HepG2 (cell line): Measurements from ENCODE around the gene NMRAL1. TPM values are rescaled to one million over a fixed set of nuclear protein-coding genes. Genes with fewer than 3 reads are reported as not detected.

ENCODE experiments used
- CENPX ChIP-seq: sonication (generic); formaldehyde crosslinking; IDR thresholded peaks from 2 replicates; pipeline ENCODE4 v1.9.0; 2021; ENCODE audit warnings: mild to moderate bottlenecking, missing genetic modification reagents, moderate library complexity
- DNMT1 ChIP-seq: sonication (generic); formaldehyde crosslinking; IDR thresholded peaks from 2 replicates; pipeline ENCODE4 v1.5.1; 2020; ENCODE audit warnings: mild to moderate bottlenecking, missing genetic modification reagents
- GATAD1 ChIP-seq: IDR thresholded peaks from 2 replicates; pipeline ENCODE4 v1.6.1; 2016; ENCODE audit warnings: missing genetic modification reagents, missing compliant biosample characterization
- NR3C1 ChIP-seq: sonication (generic); formaldehyde crosslinking; IDR thresholded peaks from 2 replicates; pipeline ENCODE4 v1.4.0; 2020; ENCODE audit warnings: missing genetic modification reagents
- REXO4 ChIP-seq: sonication (generic); formaldehyde crosslinking; IDR thresholded peaks from 2 replicates; pipeline ENCODE4 v1.8.0; 2022; ENCODE audit warnings: missing genetic modification reagents, mild to moderate bottlenecking, borderline replicate concordance
- RFXAP ChIP-seq: sonication (generic); formaldehyde crosslinking; IDR thresholded peaks from 2 replicates; pipeline ENCODE4 v1.4.0; 2020; ENCODE audit warnings: missing genetic modification reagents, borderline replicate concordance
- SRSF9 ChIP-seq: fragments of 200-400 bp; formaldehyde crosslinking; IDR thresholded peaks from 2 replicates; pipeline ENCODE4 v1.6.1; 2018; ENCODE audit warnings: borderline replicate concordance, mild to moderate bottlenecking, low read depth, low read length; ENCODE audit not compliant: insufficient read depth, poor library complexity, severe bottlenecking
- TBL1XR1 ChIP-seq: fragments of 150-350 bp; IDR thresholded peaks from 2 replicates; pipeline ENCODE4 v1.6.1; 2014; ENCODE audit warnings: borderline replicate concordance, low read length; ENCODE audit not compliant: partially characterized antibody
- ZKSCAN5 ChIP-seq: sonication (generic); formaldehyde crosslinking; IDR thresholded peaks from 2 replicates; pipeline ENCODE4 v1.5.1; 2020; ENCODE audit warnings: mild to moderate bottlenecking, missing genetic modification reagents
- ZNF3 ChIP-seq: IDR thresholded peaks from 2 replicates; pipeline ENCODE4 v1.7.0; 2017; ENCODE audit warnings: inconsistent platforms
- polyA plus RNA-seq, 8 experiments: library from polyadenylated mRNA; depleted of rRNA in 3 of 8; stranded (reverse) in 7 of 8; unstranded in 1 of 8; fragments of >200 nt; fragmentation: Illumina TruSeq in 4 of 8; extraction: Trizol in 4 of 8; gene quantifications; 2 replicates each; pipeline versions ENCODE4 v1.2.1 to v1.2.3, GENCODE V29; 2011 to 2016; ENCODE audit warnings: low read depth in 4 of 8, missing spikeins in 1 of 8, mixed read lengths in 1 of 8; ENCODE audit not compliant: insufficient read depth in 1 of 8
- total RNA-seq, 5 experiments: library from RNA; depleted of rRNA; stranded (reverse); fragments of >200 nt; fragmentation: Illumina TruSeq; extraction: Trizol; gene quantifications; 2 replicates each; pipeline ENCODE4 v1.2.3, GENCODE V29; 2016; ENCODE audit warnings: low read depth in 1 of 5
- TF ChIP-seq, protein P1 (sequence below): IDR thresholded peaks from 2 replicates; pipeline ENCODE4 v1.6.1; 2018; ENCODE audit warnings: missing genetic modification reagents, mild to moderate bottlenecking, missing compliant biosample characterization
- TF ChIP-seq, protein P2 (sequence below): sonication (generic); formaldehyde crosslinking; IDR thresholded peaks from 2 replicates; pipeline ENCODE4 v1.4.0; 2020; ENCODE audit warnings: mild to moderate bottlenecking, missing genetic modification reagents
- TF ChIP-seq, protein P3 (sequence below): sonication (generic); formaldehyde crosslinking; IDR thresholded peaks from 2 replicates; pipeline ENCODE4 v1.5.1; 2020; ENCODE audit warnings: mild to moderate bottlenecking, missing genetic modification reagents
- TF ChIP-seq, protein P4 (sequence below): sonication (generic); formaldehyde crosslinking; IDR thresholded peaks from 2 replicates; pipeline ENCODE4 v1.8.1; 2023; ENCODE audit warnings: mild to moderate bottlenecking, inconsistent platforms, moderate library complexity, missing genetic modification reagents, borderline replicate concordance
- TF ChIP-seq, protein P5 (sequence below): IDR thresholded peaks from 2 replicates; pipeline ENCODE4 v1.6.1; 2012; ENCODE audit warnings: low read depth, low read length, improper control_type of control experiment
- TF ChIP-seq, protein P6 (sequence below): sonication (generic); formaldehyde crosslinking; IDR thresholded peaks from 2 replicates; pipeline ENCODE4 v1.5.0; 2020; ENCODE audit warnings: missing genetic modification reagents, mild to moderate bottlenecking, borderline replicate concordance

Gene NMRAL1
- total and polyA plus RNA-seq, 2 of the 13 experiments (the other 11 are each of a cell fraction or from before 2014, with no cell fraction given), result 30.8 to 33.1 TPM

DNA sequence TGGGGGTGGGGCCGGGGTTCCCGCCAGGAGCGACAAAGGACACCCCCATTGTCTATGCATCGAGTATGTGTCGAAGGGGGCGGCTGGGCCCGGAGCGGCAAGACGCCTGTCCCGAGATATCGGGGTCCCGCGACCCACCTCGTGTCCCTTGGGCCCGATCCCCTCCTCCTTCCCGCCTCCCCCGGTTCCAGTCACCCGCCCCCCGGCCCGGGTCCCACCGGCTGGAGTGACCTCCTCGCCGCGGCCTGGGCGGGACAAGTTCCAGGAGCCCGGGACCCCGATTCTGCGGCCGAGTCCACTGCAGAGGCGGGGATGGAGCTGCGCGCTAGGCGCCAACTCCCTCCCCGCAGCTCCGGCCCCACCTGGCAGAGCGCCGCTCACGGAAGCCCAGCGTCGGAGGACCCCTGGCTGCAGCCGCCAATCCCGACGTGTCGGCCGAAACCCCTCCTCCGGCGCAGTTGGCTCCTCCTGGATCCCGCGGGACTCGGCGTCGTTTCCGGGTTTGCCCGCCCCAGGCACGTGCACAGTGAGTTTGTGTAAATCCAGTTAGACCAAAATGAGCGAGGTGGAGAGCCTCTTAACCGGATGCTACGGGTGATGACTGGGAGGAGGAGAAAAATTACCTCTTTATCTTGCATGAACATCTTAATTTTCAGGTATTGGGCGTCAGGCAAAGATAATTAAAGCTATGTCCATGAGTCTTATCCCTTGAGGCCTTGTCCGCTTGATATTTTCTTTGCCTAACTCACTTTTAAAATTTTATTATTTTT, at the start of gene NMRAL1 (continued):
- TF ChIP-seq, protein P1, sequence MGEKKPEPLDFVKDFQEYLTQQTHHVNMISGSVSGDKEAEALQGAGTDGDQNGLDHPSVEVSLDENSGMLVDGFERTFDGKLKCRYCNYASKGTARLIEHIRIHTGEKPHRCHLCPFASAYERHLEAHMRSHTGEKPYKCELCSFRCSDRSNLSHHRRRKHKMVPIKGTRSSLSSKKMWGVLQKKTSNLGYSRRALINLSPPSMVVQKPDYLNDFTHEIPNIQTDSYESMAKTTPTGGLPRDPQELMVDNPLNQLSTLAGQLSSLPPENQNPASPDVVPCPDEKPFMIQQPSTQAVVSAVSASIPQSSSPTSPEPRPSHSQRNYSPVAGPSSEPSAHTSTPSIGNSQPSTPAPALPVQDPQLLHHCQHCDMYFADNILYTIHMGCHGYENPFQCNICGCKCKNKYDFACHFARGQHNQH (CRISPR knock-in tag), result no peak
- TF ChIP-seq SRSF9 (no peak), GATAD1 (CRISPR knock-in tag) (peak; percentile 59), CENPX (CRISPR knock-in tag) (no peak), RFXAP (CRISPR knock-in tag) (no peak), REXO4 (CRISPR knock-in tag) (no peak), ZNF3 (no peak), NR3C1 (CRISPR knock-in tag) (no peak), TBL1XR1 (no peak), DNMT1 (0 out of 2 replicates have a peak, but pooled peaks have one; percentile 46), ZKSCAN5 (CRISPR knock-in tag) (no peak)
- TF ChIP-seq, protein P2, sequence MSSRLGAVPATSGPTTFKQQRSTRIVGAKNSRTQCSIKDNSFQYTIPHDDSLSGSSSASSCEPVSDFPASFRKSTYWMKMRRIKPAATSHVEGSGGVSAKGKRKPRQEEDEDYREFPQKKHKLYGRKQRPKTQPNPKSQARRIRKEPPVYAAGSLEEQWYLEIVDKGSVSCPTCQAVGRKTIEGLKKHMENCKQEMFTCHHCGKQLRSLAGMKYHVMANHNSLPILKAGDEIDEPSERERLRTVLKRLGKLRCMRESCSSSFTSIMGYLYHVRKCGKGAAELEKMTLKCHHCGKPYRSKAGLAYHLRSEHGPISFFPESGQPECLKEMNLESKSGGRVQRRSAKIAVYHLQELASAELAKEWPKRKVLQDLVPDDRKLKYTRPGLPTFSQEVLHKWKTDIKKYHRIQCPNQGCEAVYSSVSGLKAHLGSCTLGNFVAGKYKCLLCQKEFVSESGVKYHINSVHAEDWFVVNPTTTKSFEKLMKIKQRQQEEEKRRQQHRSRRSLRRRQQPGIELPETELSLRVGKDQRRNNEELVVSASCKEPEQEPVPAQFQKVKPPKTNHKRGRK, result no peak
- TF ChIP-seq, protein P3, sequence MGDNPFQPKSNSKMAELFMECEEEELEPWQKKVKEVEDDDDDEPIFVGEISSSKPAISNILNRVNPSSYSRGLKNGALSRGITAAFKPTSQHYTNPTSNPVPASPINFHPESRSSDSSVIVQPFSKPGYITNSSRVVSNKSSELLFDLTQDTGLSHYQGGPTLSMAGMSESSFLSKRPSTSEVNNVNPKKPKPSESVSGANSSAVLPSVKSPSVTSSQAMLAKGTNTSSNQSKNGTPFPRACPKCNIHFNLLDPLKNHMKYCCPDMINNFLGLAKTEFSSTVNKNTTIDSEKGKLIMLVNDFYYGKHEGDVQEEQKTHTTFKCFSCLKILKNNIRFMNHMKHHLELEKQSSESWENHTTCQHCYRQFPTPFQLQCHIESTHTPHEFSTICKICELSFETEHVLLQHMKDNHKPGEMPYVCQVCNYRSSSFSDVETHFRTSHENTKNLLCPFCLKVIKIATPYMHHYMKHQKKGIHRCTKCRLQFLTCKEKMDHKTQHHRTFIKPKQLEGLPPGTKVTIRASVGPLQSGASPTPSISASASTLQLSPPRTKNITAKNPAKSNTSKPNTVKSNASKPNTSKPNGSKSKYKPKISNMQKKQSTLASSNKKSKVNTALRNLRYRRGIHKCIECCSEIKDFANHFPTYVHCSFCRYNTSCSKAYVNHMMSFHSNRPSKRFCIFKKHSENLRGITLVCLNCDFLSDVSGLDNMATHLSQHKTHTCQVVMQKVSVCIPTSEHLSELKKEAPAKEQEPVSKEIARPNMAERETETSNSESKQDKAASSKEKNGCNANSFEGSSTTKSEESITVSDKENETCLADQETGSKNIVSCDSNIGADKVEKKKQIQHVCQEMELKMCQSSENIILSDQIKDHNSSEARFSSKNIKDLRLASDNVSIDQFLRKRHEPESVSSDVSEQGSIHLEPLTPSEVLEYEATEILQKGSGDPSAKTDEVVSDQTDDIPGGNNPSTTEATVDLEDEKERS, result no peak
- TF ChIP-seq, protein P4, sequence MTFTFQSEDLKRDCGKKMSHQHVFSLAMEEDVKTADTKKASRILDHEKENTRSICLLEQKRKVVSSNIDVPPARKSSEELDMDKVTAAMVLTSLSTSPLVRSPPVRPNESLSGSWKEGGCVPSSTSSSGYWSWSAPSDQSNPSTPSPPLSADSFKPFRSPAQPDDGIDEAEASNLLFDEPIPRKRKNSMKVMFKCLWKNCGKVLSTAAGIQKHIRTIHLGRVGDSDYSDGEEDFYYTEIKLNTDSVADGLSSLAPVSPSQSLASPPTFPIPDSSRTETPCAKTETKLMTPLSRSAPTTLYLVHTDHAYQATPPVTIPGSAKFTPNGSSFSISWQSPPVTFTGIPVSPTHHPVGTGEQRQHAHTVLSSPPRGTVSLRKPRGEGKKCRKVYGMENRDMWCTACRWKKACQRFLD (CRISPR knock-in tag), result no peak
- TF ChIP-seq, protein P5, sequence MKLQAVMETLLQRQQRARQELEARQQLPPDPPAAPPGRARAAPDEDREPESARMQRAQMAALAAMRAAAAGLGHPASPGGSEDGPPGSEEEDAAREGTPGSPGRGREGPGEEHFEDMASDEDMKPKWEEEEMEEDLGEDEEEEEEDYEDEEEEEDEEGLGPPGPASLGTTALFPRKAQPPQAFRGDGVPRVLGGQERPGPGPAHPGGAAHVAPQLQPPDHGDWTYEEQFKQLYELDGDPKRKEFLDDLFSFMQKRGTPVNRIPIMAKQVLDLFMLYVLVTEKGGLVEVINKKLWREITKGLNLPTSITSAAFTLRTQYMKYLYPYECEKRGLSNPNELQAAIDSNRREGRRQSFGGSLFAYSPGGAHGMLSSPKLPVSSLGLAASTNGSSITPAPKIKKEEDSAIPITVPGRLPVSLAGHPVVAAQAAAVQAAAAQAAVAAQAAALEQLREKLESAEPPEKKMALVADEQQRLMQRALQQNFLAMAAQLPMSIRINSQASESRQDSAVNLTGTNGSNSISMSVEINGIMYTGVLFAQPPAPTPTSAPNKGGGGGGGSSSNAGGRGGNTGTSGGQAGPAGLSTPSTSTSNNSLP, result no peak
- TF ChIP-seq, protein P6, sequence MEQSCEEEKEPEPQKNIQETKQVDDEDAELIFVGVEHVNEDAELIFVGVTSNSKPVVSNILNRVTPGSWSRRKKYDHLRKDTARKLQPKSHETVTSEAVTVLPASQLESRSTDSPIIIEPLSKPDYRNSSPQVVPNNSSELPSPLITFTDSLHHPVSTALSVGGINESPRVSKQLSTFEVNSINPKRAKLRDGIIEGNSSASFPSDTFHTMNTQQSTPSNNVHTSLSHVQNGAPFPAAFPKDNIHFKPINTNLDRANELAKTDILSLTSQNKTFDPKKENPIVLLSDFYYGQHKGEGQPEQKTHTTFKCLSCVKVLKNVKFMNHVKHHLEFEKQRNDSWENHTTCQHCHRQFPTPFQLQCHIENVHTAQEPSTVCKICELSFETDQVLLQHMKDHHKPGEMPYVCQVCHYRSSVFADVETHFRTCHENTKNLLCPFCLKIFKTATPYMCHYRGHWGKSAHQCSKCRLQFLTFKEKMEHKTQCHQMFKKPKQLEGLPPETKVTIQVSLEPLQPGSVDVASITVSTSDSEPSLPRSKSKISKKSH, result no peak
